CD4-positive, alpha-beta T cell treated with Interferon gamma for 1 hour (primary cell): ENCODE data around the gene FBXO8.

Source experiments
- DNase-seq: peaks from one replicate; pipeline ENCODE4 v3.0.0-alpha.2; 2020

The FBXO8 gene

GRCh38 chr4:174241162-174241561 lies 42.3 kb downstream of the FBXO8 start:
- no peak for DNase-seq

- no peak for DNase-seq
These were observed 47.1 kb downstream of the FBXO8 start for GRCh38 chr4:174236359-174236758.

- no peak for DNase-seq
These were observed 52.8 kb downstream of the FBXO8 start for GRCh38 chr4:174230680-174231079.

- no peak for DNase-seq
These were observed 53.3 kb downstream of the FBXO8 start for GRCh38 chr4:174230148-174230547.

GRCh38 chr4:174228988-174229387 lies 54.5 kb downstream of the FBXO8 start:
- no peak for DNase-seq

- no peak for DNase-seq
These were observed 58.0 kb downstream of the FBXO8 start for GRCh38 chr4:174225349-174226049.

GRCh38 chr4:174224550-174224949 lies 58.9 kb downstream of the FBXO8 start:
- no peak for DNase-seq

GRCh38 chr4:174222266-174222872 lies 61.1 kb downstream of the FBXO8 start:
- no peak for DNase-seq

GRCh38 chr4:174218127-174218790 lies 65.2 kb downstream of the FBXO8 start:
- DNase-seq = no peak

- DNase-seq = no peak
These were observed 66.0 kb downstream of the FBXO8 start for GRCh38 chr4:174217273-174218126.

GRCh38 chr4:174216799-174217272 lies 66.6 kb downstream of the FBXO8 start:
- no peak for DNase-seq

- DNase-seq = no peak
These were observed 67.3 kb downstream of the FBXO8 start for GRCh38 chr4:174215961-174216680.

- DNase-seq = no peak
These were observed 68.4 kb downstream of the FBXO8 start for GRCh38 chr4:174215057-174215456.

- no peak for DNase-seq
These were observed 69.2 kb downstream of the FBXO8 start for GRCh38 chr4:174214101-174214878.

- DNase-seq = no peak
These were observed 69.8 kb downstream of the FBXO8 start for GRCh38 chr4:174213731-174214100.

GRCh38 chr4:174212061-174212460 lies 71.4 kb downstream of the FBXO8 start:
- DNase-seq = no peak

- DNase-seq = no peak
These were observed 71.8 kb downstream of the FBXO8 start for GRCh38 chr4:174211622-174212044.

- no peak for DNase-seq
These were observed 72.4 kb downstream of the FBXO8 start for GRCh38 chr4:174210952-174211490.

- no peak for DNase-seq
These were observed 73.1 kb downstream of the FBXO8 start for GRCh38 chr4:174210354-174210753.

GRCh38 chr4:174209341-174209740 lies 74.1 kb downstream of the FBXO8 start:
- no peak for DNase-seq

GRCh38 chr4:174207367-174207766 lies 76.1 kb downstream of the FBXO8 start:
- no peak for DNase-seq
